ENCODE measurements around the gene RAB24.
"Not testable (repeated sequence)": the region's sequence is repeated elsewhere in the genome, so short reads cannot be mapped to it uniquely, and the experiment has no call there.

Gene RAB24

DNA sequence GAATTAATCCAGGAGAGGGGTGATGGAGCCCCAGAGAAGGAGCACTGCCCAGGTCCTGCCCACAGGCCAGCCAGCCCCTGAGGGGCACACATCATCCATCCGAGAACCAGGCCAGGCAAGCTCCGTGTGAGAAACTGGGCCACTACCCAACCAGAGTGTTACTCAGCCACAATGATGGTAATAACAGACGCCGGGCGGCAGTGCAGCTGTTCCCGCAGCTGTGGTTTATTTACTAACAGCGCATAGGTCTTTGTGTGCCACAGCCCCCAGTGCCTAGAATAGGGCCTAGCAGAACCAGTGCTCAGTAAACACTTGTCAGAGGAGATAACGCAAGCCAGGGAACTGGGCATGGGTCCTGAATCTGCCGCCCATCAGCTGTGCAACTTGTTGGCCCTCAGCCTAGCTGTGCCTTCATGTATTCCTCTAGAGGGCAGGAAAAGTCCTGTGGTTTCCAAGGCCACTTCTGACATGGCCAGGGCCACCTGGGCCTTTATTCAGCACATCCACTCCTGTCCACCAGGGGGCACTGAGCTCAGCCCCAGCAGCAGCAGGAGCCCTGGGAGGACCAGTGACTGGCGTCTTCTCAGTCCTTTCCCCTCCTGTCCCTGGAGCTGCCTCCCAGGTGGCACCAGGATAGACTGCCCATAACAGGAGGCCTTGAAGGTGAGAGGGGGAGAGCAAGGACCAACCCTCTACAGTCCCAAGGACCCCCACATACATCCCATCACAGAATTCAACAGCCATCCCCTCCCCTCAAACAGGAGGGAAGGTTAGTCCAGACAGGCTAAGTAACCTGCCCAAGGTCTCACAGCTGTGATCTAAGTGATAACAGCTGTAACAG lies 6.1 kb upstream of the RAB24 start:
- H3K27ac ChIP-seq (ENCODE audit: low read depth, low read length): no peak overlapping the region
- H3K9ac ChIP-seq (ENCODE audit: low read depth, low read length): no peak overlapping the region
- H3K9me3 ChIP-seq (ENCODE audit: insufficient read depth, low read depth, low read length): no peaks in the 10 kb centered on the region
- H3K27me3 ChIP-seq (ENCODE audit: insufficient read depth, low read length): peaks cover 5% of the 10 kb centered on the region; the same call in 1 of the 2 replicates
- H3K36me3 ChIP-seq (ENCODE audit: insufficient read depth, low read length): peaks cover 26% of the 10 kb centered on the region
- H3K4me3 ChIP-seq (ENCODE audit: low read length): no peak overlapping the region
- 80% methylated on average over 10 of the region's 10 CpGs for WGBS
- H3K4me1 ChIP-seq (ENCODE audit: insufficient read depth, low read length): peaks cover 5% of the 10 kb centered on the region

DNA sequence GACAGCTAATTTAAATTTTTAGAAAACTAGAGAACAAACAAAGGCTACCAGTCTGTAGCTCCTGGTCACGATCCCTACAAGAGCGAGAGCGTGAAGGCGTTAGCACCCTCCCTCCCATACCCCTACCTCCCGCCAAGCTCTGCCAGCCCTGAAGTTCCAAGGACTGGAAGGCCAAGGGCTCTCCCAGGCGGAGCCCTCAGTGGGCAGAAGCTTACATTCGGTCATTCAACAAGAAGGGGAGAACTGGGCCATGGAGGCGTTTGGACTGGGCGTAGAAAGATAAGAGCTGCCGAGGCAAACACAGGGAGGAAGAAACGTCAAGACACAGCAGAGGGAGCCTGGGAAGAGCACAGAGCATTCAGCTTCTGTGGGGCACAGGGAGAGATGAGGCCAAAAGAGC lies 5.2 kb upstream of the RAB24 start:
- WGBS: 93% methylated on average over 11 of the region's 11 CpGs
- Histone ChIP-seq H3K9ac (ENCODE audit: low read depth, low read length) (no peak overlapping the region), H3K4me1 (ENCODE audit: insufficient read depth, low read length) (peaks cover 5% of the 10 kb centered on the region), H3K27ac (ENCODE audit: low read depth, low read length) (no peak overlapping the region), H3K27me3 (ENCODE audit: insufficient read depth, low read length) (peaks cover 5% of the 10 kb centered on the region; the same call in 1 of the 2 replicates), H3K36me3 (ENCODE audit: insufficient read depth, low read length) (peaks cover 26% of the 10 kb centered on the region), H3K4me3 (ENCODE audit: low read length) (no peak overlapping the region), H3K9me3 (ENCODE audit: insufficient read depth, low read depth, low read length) (no peaks in the 10 kb centered on the region)

DNA sequence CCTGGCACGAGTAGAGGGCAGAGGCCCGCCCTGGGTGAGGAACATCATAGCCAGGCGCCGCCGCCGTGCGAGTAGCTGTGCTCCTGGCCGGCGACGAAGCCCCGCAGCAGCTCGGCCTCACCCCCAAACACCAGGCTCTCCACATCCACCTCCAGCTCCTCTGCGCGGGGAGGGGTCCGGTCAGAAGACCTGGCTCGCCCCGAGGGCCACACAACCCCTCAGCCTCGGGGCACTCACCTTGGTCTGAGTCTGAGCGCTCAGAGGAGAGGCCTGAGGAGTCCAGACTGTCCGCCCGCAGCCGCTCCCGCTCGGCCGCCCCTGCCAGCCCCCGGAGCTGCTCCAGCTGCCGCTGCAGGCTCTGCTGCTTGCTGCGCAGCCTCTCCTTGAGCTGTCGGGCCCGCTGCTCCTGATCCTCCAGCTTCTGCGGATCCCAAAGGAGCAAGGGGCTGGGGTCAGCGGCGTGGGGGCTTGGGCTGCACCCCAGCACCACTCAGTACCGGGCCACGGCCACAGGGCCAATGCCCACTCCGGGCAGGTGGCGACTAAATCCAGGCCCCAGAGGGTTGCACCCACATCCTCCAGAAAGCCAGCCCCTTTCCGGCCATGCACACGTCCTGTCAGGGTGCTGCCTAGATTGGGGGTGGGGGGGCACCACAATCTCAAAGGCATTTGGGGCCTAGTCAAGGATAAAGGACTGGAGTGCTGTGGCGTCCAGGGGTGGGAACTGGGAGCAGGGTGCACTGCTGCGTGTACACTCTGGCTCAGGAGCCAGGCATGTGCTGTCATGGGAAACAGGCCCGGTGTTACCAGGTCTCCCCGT lies 4.2 kb upstream of the RAB24 start:
- H3K27me3 ChIP-seq (ENCODE audit: insufficient read depth, low read length): peaks cover 5% of the 10 kb centered on the region; the same call in 1 of the 2 replicates
- no peaks in the 10 kb centered on the region for H3K9me3 ChIP-seq (ENCODE audit: insufficient read depth, low read depth, low read length)
- 94% methylated on average over 43 of the region's 43 CpGs for WGBS
- H3K9ac ChIP-seq (ENCODE audit: low read depth, low read length): no peak overlapping the region
- peaks cover 26% of the 10 kb centered on the region for H3K36me3 ChIP-seq (ENCODE audit: insufficient read depth, low read length)
- peaks cover 5% of the 10 kb centered on the region for H3K4me1 ChIP-seq (ENCODE audit: insufficient read depth, low read length)
- no peak overlapping the region for H3K4me3 ChIP-seq (ENCODE audit: low read length)
- H3K27ac ChIP-seq (ENCODE audit: low read depth, low read length): no peak overlapping the region

DNA sequence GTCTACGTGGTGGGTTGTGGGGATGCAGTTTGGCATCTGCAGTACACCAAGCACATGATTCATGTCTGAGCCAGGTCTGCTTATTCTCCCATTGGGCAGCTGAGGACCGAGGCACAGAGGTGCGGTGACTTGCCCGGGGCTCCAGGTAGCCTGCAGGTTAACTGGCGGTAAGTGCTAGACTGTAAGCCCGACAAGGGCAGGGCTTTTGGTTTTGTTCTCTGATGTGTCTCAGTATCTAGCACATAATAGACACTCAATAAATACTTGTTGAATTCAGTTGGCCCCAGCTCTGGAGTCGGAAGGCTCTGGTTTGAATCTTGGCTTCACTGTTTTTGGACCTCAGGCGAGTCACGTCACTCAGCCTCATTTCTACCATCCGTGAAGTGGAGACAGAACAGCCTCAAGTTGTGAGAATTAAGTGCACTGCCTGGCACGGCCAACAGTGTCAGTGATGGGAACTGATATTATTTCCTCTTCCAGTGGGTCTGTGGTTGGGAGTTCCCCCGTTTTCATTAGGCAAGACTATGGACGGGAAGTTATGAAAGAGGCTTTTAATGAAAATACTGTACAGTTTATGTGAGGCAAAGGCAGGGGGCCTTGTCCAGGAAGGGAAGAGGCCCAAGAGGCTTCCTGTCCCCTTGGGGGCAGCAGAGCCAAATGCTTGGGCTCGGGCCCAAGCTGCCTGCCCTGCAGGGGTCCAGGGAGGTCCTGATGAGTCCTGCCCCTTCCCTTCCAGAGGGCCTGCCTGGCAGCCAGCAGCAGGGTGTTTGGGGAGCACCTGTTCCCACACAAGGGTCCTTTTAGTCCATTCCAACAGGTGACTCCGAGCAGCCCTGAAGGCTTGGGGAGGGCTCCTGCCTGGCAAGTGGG lies 3.4 kb upstream of the RAB24 start:
- peaks cover 5% of the 10 kb centered on the region; the same call in 1 of the 2 replicates for H3K4me1 ChIP-seq (ENCODE audit: insufficient read depth, low read length)
- H3K9ac ChIP-seq (ENCODE audit: low read depth, low read length): no peak overlapping the region
- no peaks in the 10 kb centered on the region for H3K9me3 ChIP-seq (ENCODE audit: insufficient read depth, low read depth, low read length)
- no peak overlapping the region for H3K27ac ChIP-seq (ENCODE audit: low read depth, low read length)
- peaks cover 5% of the 10 kb centered on the region; the same call in 1 of the 2 replicates for H3K27me3 ChIP-seq (ENCODE audit: insufficient read depth, low read length)
- no peak overlapping the region for H3K4me3 ChIP-seq (ENCODE audit: low read length)
- H3K36me3 ChIP-seq (ENCODE audit: insufficient read depth, low read length): peaks cover 26% of the 10 kb centered on the region
- 91% methylated on average over 15 of the region's 15 CpGs for WGBS

DNA sequence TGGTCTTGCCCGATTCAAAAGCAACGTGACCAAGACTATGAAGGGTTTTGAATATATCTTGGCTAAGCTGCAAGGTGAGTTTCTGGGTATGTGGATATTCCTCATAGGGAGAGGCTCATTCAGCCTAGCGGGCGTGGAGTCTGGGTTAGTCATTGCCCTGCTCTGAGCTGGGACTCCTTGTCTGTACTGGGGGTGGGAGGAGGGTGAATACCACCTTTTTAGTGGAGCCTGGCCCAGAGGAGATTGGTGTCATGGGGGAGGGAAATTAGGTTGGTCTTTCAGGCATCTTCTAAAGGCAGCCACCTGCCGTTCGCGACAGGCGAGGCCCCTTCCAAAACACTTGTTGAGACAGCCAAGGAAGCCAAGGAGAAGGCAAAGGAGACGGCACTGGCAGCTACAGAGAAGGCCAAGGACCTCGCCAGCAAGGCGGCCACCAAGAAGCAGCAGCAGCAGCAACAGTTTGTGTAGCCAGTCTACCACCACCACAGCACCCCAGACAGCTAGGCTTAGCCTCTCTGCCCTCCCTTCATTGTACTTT lies 2.7 kb upstream of the RAB24 start:
- 94% methylated on average over 11 of the region's 11 CpGs for WGBS
- not testable (repeated sequence) for H3K9me3 ChIP-seq (ENCODE audit: insufficient read depth, low read depth, low read length)

DNA sequence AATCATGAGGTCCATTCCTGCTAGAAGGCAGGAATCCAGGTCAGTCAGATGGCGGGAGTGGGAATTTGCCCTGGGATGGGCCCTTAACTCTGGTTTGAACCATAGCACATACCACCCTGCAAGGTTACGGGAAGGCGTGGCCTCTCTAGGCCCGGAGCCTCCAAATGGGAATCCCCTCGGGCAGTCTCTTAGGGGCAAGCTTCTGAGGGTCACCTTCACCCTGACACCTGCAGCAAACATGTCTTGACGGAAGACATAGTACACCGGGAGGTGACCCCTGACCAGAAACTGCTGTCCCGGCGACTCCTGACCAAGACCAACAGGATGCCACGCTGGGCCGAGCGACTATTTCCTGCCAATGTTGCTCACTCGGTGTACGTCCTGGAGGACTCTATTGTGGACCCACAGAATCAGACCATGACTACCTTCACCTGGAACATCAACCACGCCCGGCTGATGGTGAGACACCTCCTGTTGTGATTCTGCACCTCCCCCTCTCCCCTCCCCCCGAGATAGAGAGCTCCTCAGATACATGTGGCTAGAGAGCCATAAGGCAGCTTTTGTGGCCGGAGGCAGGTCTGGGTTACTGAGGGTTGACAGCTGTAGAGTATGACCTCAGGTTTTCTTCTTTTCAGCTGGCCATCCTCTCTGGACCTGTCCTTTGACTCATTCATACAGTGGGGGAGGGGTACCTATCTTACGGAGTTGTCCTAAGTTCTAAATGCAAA lies 1.0 kb upstream of the RAB24 start:
- H3K27me3 ChIP-seq (ENCODE audit: insufficient read depth, low read length): no peaks in the 10 kb centered on the region
- H3K36me3 ChIP-seq (ENCODE audit: insufficient read depth, low read length): peaks cover 36% of the 10 kb centered on the region
- peak overlapping the region; percentile 76; the same call in 1 of the 2 replicates for H3K27ac ChIP-seq (ENCODE audit: low read depth, low read length)
- H3K4me1 ChIP-seq (ENCODE audit: insufficient read depth, low read length): peaks cover 11% of the 10 kb centered on the region; the same call in 1 of the 2 replicates
- peak overlapping the region; percentile 99 for H3K4me3 ChIP-seq (ENCODE audit: low read length)
- 53% methylated on average over 17 of the region's 19 CpGs for WGBS
- H3K9ac ChIP-seq (ENCODE audit: low read depth, low read length): peak overlapping the region; percentile 97
- H3K9me3 ChIP-seq (ENCODE audit: insufficient read depth, low read depth, low read length): no peaks in the 10 kb centered on the region

More for the DNA sequence above, 2.7 kb upstream of the RAB24 start:
- not testable (repeated sequence) for H3K4me3 ChIP-seq (ENCODE audit: low read length); H3K27ac ChIP-seq (ENCODE audit: low read depth, low read length); H3K27me3 ChIP-seq (ENCODE audit: insufficient read depth, low read length); H3K9ac ChIP-seq (ENCODE audit: low read depth, low read length); H3K4me1 ChIP-seq (ENCODE audit: insufficient read depth, low read length)
- H3K36me3 ChIP-seq (ENCODE audit: insufficient read depth, low read length): peaks cover 30% of the 10 kb centered on the region

DNA sequence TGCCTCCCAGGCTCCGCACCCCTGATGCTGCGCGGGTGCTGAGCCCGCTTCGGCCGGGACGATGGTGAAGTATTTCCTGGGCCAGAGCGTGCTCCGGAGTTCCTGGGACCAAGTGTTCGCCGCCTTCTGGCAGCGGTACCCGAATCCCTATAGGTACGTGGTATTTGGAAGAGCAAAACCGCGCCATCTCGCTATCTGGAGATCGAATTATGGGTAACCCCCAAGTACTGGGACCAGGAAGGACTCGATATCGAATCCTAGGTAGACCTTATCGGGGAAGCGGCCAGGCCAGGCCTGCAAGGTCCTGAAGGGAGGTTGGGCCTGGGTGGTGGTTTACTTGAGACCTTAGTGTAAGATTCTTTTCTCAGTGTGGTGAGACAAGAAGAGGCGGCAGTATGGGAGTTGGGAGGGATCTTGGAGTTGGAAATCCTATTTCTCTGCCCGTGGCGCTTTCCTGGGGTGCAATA lies 439 bp upstream of the RAB24 start:
- no peaks in the 10 kb centered on the region for H3K27me3 ChIP-seq (ENCODE audit: insufficient read depth, low read length)
- H3K4me1 ChIP-seq (ENCODE audit: insufficient read depth, low read length): peaks cover 12% of the 10 kb centered on the region; the same call in 1 of the 2 replicates
- H3K36me3 ChIP-seq (ENCODE audit: insufficient read depth, low read length): peaks cover 39% of the 10 kb centered on the region
- H3K9me3 ChIP-seq (ENCODE audit: insufficient read depth, low read depth, low read length): no peaks in the 10 kb centered on the region
- H3K9ac ChIP-seq (ENCODE audit: low read depth, low read length): peak overlapping the region; percentile 97
- H3K27ac ChIP-seq (ENCODE audit: low read depth, low read length): peak overlapping the region; percentile 76
- H3K4me3 ChIP-seq (ENCODE audit: low read length): peak overlapping the region; percentile 99
- WGBS: under 1% methylated on average over 25 of the region's 25 CpGs

DNA sequence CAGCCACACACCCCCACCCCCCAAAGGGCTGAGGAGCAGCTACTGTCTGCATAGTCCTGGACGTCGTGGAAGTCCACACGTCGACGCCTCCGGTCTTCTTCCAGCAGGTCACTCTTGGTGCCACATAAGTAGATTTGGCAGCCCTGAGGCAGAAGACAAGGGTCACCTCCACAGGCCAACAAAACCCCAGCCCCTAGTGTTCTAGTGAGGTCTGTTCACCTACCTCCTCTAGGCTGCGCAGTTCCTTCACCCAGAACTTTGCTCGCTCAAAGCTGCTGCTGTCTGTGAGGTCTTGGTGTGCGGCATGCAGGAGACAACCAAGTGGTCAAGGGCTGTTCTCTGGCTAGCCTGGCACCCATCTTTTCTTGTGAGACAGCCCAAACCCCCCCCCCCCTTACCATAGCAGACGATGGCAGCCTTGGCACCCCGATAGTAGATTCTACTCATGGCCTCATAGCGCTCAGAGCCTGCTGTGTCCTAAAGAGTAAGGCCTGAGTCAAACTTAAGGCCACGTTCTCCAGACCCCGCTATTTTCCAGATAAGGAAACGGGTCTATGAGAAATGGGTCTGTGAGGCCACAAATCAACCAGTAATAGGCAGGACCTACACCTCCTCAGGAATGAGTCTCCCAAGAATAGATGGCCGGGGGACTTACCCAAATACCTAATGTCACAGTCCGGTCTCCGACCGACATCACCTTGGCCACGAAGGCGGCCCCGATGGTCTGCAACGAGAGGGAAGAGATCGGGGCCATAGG lies 987 bp downstream of the RAB24 start:
- H3K9me3 ChIP-seq (ENCODE audit: insufficient read depth, low read depth, low read length): no peaks in the 10 kb centered on the region
- H3K36me3 ChIP-seq (ENCODE audit: insufficient read depth, low read length): peaks cover 48% of the 10 kb centered on the region
- peaks cover 25% of the 10 kb centered on the region for H3K4me1 ChIP-seq (ENCODE audit: insufficient read depth, low read length)
- no peaks in the 10 kb centered on the region for H3K27me3 ChIP-seq (ENCODE audit: insufficient read depth, low read length)
- peak overlapping the region; percentile 99 for H3K4me3 ChIP-seq (ENCODE audit: low read length)
- 47% methylated on average over 24 of the region's 24 CpGs for WGBS
- peak overlapping the region; percentile 97; the same call in 1 of the 2 replicates for H3K9ac ChIP-seq (ENCODE audit: low read depth, low read length)
- H3K27ac ChIP-seq (ENCODE audit: low read depth, low read length): no peak overlapping the region

DNA sequence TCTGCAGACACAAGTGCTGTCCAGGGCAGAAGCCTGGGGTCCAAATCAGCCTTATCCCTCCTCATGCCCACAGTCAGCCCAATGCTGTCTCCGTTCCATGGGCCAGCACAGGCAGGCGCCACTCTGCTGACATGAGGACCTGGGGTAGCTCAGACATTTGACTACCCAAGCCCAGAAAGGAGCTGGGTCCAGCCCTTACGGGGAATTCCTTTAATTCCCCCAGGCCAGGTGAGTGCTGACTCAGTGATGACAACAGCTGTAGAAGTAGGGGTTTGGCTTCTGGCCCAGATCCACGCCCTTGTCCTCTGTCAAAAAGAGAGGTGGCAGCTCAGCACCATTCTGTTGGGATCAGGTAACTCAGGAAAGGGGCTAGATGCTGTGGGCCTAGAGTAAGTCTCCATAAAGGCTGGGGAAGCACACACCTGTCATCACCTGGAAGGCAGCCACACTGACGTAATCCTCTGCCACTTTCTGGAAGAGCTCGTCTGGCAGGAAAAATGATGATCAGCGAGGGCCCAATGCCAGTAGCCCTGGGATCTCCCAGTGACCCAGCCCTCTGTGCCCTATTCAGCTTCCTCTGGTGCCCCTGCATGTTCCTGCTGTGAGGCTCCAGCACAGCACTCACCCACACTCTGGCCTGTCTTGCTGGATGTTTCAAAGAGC lies 1.9 kb downstream of the RAB24 start:
- peaks cover 46% of the 10 kb centered on the region for H3K36me3 ChIP-seq (ENCODE audit: insufficient read depth, low read length)
- H3K27me3 ChIP-seq (ENCODE audit: insufficient read depth, low read length): no peaks in the 10 kb centered on the region
- WGBS: 92% methylated on average over 7 of the region's 7 CpGs
- no peaks in the 10 kb centered on the region for H3K9me3 ChIP-seq (ENCODE audit: insufficient read depth, low read depth, low read length)
- peaks cover 29% of the 10 kb centered on the region for H3K4me1 ChIP-seq (ENCODE audit: insufficient read depth, low read length)
- H3K4me3 ChIP-seq (ENCODE audit: low read length): no peak overlapping the region
- H3K27ac ChIP-seq (ENCODE audit: low read depth, low read length): no peak overlapping the region
- H3K9ac ChIP-seq (ENCODE audit: low read depth, low read length): no peak overlapping the region

Measured in HUES64 (cell line).